Activated T-cell treated with anti-CD3 and anti-CD28 coated beads, Interleukin-2, amount 50 U/mL, for 1 hour (primary cell): ENCODE results near the gene TERB2.
"Not testable (repeated sequence)": the region's sequence is repeated elsewhere in the genome, so short reads cannot be mapped to it uniquely, and the experiment has no call there.

Experiments used
- DNase-seq: peaks from one replicate; pipeline ENCODE4 v3.0.0-alpha.2; 2020

TERB2 gene

DNA sequence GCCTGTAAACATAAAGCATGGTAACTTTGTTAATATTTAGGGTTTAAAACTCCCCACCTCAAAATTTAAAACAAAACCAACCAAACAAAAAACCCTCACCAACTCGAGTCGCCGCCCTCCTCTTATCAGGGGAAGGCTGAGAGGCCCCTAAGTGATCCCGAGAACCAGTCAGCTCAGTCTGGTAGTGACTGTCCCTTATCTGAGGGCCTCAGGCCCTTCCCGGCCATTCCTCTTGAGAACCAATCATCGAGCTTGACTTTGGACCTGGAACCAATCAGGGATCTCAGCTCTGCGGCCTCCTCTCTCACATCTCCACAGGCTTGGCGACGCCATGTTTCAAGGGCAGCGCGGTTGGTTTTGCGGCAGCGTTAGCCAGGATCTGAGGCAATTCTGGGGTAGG, at the start of gene TERB2:
Gene TERB2 (plus strand): TSS at position 300 of the 400 bp plus-strand sequence. CDS start 32 bp downstream, at position 332.
- no peak for DNase-seq

DNA sequence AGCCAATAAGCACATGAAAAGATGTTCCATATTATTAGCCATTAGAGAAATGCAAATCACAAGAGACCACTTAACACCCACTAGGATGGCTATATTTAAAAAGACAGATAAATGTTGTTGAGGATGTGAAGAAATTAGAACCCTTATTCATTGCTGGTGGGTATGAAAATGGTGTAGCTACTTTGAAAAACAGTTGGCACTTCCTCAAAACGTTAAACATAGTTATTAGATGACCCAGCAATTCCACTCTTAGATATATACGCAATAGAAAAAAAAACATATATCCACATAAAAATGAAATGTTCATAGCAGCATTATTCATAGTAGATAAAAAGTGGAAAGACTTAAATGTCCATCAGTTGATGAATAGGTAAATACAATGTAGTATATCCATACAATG, 47.1 kb upstream of the TERB2 start:
- DNase-seq = no peak

GRCh38 chr15:44910981-44911625, 45.4 kb upstream of the TERB2 start:
- DNase-seq = no peak

GRCh38 chr15:44912186-44912585, 44.3 kb upstream of the TERB2 start:
- DNase-seq = not testable (repeated sequence)

- not testable (repeated sequence) for DNase-seq
These were observed 43.5 kb upstream of the TERB2 start for GRCh38 chr15:44912974-44913448.

DNA sequence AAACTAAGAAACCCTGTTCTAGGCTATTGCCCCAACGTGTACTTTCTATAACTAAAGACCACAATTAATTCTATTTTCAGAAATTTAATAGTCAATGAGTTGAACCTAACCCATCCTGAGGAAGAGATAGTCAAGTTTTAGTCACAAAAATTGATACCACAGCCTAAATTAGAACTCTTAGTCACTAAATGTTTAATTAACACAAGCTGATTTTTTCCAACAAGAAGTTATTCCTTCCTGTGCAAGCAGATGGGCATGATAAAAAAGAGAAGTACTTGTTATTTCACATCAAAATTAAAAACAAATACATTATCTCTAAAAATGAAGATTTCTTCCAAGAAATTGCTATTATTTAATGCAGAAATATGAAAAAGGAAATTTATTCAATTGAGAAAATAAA, 38.4 kb upstream of the TERB2 start:
- no peak for DNase-seq

GRCh38 chr15:44928658-44929057, 27.8 kb upstream of the TERB2 start:
- not testable (repeated sequence) for DNase-seq

DNA sequence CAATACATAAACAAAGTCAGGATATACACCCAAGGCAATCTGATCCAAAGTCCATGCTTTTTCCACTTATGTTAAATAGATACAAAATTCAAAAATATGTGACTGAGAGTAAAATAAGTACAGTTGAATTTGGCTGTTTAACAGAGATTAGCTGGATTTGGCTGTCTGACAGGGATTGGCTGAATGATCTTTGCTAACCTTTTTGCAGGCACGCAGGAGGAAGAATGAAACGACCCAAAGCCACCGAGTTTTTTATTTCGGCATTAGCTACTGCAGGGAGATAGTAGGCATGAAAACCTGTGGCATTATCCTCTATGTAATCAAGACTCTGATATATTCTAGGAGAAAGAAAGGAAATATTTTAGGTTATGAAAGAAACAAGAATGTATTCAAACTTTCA, 26.2 kb upstream of the TERB2 start:
- DNase-seq = not testable (repeated sequence)

DNA sequence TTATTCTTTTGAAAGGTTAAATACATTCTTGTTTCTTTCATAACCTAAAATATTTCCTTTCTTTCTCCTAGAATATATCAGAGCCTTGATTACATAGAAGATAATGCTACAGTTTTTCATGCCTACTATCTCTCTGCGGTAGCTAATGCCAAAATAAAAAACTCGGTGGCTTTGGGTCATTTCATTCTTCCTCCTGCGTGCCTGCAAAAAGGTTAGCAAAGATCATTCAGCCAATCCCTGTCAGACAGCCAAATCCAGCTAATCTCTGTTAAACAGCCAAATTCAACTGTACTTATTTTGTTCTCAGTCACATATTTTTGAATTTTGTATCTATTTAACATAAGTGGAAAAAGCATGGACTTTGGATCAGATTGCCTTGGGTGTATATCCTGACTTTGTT, 1.8 kb downstream of the TERB2 start:
- DNase-seq = not testable (repeated sequence)

DNA sequence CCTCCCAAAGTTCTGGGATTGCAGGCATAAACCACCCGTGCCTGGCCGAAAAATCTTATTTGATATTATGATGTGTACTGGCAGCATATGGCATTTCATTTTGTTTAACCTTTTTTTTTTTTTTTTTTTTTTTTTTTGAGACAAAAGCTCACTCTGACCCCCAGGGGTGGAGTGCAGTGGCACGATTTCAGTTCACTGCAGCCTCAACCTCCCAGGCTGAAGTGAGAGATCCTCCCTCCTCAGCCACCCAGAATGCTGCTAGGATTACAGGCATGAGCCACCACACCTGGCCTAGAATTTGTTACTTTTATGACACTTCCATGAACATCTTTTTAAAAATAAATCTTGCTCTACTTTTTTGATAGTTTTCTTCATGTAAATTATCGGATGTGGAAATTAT, 12.0 kb downstream of the TERB2 start:
- DNase-seq = no peak

DNA sequence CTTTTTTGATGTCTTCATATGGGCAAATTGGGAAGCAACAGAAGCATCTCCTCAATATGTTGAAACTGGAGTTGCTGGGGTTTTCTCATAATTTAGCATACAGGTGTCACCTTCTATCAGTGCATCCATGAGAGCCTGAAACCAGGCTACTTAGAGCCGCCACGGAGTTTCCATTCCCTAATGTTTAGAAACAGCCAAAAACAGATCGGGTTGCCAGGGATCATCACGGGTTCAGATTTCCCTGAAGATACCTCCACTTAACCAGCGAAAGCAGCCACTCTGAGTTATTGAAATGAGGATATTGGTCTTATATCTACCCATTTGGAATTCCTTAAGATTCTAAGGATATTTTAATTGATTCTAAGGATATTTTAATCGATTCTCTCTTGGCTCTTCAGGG, 14.5 kb downstream of the TERB2 start:
- DNase-seq = no peak

GRCh38 chr15:44976183-44976582, 19.7 kb downstream of the TERB2 start:
- DNase-seq = not testable (repeated sequence)

GRCh38 chr15:44977781-44978180, 21.3 kb downstream of the TERB2 start:
- DNase-seq = not testable (repeated sequence)

DNA sequence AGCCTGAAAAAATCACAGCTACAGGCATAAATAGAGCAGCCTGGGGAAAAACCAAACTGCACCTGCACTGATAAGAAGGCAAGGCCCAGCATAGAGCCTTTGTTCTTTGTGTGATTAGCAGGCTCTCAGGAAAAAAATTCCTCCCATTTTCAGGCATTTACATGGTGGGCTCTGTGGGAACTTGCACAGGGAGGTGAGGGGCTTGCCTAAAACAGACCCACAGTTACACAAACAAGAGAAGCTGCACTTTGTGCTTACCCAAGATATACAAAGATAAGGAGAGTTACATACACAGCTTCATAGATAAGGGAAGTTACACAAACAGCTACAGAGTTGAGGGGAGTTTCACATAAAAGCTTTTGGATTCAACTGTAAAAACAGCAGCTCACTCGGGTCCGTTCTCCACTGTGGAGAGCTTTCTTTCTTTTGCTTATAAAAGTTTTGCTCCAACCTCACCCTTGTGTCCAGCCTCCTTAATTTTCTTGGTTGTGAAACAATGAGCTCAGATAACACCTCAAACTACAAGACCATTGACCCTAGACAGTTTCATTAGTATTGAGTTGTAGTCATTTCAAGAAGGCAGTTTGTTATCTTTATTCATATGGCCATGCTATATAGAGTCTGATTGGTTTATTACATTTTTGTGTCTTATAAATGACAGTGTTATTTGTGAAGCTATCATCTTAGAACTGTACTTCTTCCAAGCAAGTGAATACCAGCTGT, 23.3 kb downstream of the TERB2 start:
- not testable (repeated sequence) for DNase-seq

GRCh38 chr15:44984144-44984543, 27.7 kb downstream of the TERB2 start:
- DNase-seq = not testable (repeated sequence)

GRCh38 chr15:44986346-44987055, 30.0 kb downstream of the TERB2 start:
- DNase-seq = not testable (repeated sequence)

- not testable (repeated sequence) for DNase-seq
These were observed 31.2 kb downstream of the TERB2 start for GRCh38 chr15:44987711-44988110.

DNA sequence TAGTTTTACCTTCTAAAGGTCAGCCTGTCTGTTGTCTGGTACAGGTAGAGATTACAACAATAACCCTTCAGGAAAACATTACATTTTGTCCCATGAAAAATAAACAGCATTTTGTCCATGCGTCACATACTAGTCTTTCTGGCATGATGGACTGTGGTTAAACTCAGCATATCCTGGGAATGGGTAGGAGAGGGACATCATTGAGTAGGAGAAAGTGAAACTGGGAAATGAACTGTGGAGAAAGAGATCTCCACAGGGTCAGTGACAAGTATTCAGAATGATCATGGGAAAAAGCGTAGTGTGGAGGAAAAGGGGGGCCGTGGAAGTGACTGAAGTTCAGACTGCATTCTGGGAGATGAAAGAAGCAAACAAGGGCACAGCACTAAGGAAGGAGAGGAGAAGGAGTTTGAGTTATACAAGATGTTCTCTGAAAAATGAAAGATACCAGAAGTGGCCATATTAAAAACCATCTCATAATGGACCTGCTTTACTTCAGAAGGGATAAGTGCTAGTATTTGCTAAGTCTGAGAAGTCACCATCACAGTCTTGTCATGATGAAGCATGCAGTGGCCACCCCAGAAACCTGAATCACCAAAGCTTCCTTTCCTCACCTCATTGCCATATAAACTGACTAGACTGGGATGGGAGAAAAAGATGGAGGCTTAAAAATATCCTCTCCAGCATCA, 31.8 kb downstream of the TERB2 start:
- not testable (repeated sequence) for DNase-seq

DNA sequence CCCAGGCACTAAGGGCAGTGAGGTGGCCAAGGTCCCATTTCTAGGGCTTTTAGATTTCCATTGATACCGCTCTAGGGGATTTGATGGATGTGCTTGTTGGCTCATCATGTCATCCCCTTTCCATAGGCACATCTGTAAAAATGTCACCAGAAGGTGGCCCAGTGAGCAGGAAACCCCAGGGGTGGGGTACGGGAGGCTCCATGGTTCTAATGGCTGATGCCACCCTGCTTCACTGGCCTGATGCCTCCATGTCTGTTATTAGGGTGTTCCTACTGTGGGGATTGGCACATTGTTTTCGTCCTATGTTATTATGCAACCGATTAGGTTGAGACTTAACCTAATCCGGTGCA, 32.4 kb downstream of the TERB2 start:
- DNase-seq = not testable (repeated sequence)

- not testable (repeated sequence) for DNase-seq
These were observed 41.1 kb downstream of the TERB2 start for GRCh38 chr15:44997632-44998031.

- no peak for DNase-seq
These were observed 42.6 kb downstream of the TERB2 start for GRCh38 chr15:44999105-44999504.

GRCh38 chr15:45001180-45001579, 44.7 kb downstream of the TERB2 start:
- DNase-seq = not testable (repeated sequence)
